ENCODE data around the gene RALGDS. TPM values are rescaled to one million over a fixed set of nuclear protein-coding genes. Genes with fewer than 3 reads are reported as not detected.
A peak's percentile ranks its signal among the peaks of the same experiment; 100 is the strongest.

The RALGDS gene
- total and polyA plus RNA-seq, 9 of the 15 experiments (the other 6 are each of a cell fraction or from before 2014, with no cell fraction given): 0.75 to 43.3 (median 27.1) TPM

DNA sequence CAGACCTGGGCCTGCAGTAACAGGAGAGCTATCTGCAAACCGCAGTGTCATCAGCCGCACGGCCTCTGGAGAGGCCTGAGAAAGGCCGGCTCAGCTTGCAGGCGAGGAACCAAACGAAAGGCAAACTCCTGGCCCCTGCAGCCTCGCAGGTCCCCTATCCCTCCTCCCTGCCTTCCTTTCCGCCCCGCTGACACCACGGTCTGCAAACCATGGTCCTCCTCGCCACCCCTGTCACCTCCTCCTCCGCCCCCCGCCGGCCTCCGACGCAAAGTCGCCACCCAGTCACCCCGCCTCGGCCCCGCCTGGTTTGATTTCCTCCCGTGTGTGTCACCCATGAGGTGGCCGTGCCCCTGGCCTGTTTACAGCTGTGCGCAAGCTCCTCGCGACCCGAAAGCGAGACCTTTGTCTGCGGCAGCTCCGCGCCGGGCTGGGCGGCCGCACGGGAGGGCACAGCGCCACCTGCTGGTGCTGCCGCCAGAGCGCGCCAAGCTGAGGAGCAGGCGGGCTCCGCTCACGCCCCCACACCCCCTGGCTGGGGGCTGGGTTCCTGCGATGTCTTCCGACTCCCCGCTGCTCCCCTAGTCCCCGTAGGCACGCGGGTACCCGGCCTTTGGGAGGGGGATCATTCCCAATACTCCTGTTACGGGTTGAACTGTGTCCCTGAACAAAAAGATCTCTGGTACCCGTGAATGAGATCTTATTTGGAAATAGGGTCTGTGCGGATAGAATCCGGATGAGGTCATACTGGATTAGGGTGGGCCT, 23.3 kb upstream of the RALGDS start (continued):
- TF ChIP-seq, protein P1, sequence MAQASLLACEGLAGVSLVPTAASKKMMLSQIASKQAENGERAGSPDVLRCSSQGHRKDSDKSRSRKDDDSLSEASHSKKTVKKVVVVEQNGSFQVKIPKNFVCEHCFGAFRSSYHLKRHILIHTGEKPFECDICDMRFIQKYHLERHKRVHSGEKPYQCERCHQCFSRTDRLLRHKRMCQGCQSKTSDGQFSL (CRISPR knock-in tag; IDR thresholded peaks at IDR 0.05): peak; percentile 78; the same call in 1 of the 2 replicates
- TF ChIP-seq, protein P1 (tag; IDR thresholded peaks at IDR 0.05): no peak
- TF ChIP-seq ERF (CRISPR knock-in tag; IDR thresholded peaks at IDR 0.05) (peak; percentile 73; the same call in 1 of the 2 replicates), CBFA2T2 (conservative IDR thresholded peaks at IDR 0.05) (no peak), RBM15 (IDR thresholded peaks at IDR 0.05; ENCODE audit: insufficient read depth, low read length) (no peak), ZNF696 (CRISPR knock-in tag; conservative IDR thresholded peaks at IDR 0.05) (no peak), TAF9B (IDR thresholded peaks at IDR 0.05; ENCODE audit: partially characterized antibody) (no peak), RAD51 (IDR thresholded peaks at IDR 0.05; ENCODE audit: borderline replicate concordance, low read depth) (no peak; the same call in 1 of the 2 replicates), GATAD2A (IDR thresholded peaks at IDR 0.05) (no peak), ZEB2 (IDR thresholded peaks at IDR 0.05) (0 out of 2 replicates have a peak, but pooled peaks have one; percentile 72), ATF7 (IDR thresholded peaks at IDR 0.05) (peak; percentile 64), NELFE (IDR thresholded peaks at IDR 0.05; ENCODE audit: insufficient read depth, insufficient read length) (no peak), CCAR2 (IDR thresholded peaks at IDR 0.05; ENCODE audit: low read depth, low read length) (no peak), CREM (IDR thresholded peaks at IDR 0.05; ENCODE audit: low read depth) (peak; percentile 28; the same call in 1 of the 2 replicates), MYC (IDR thresholded peaks at IDR 0.05; ENCODE audit: low read depth, low read length) (peak; percentile 35; the same call in 1 of the 2 replicates), MYC (CRISPR knock-in tag; IDR thresholded peaks at IDR 0.05; ENCODE audit: borderline replicate concordance, low read depth) (no peak), ZNF778 (CRISPR knock-in tag; IDR thresholded peaks at IDR 0.05) (no peak), HNRNPLL (IDR thresholded peaks at IDR 0.05; ENCODE audit: low read depth, low read length, poor library complexity, severe bottlenecking) (no peak), MAFG (tag; conservative IDR thresholded peaks at IDR 0.05) (peak; percentile 53), SIN3B (IDR thresholded peaks at IDR 0.05; ENCODE audit: low read depth) (0 out of 2 replicates have a peak, but pooled peaks have one; percentile 25), THRAP3 (IDR thresholded peaks at IDR 0.05; ENCODE audit: borderline replicate concordance) (no peak), NR1H2 (CRISPR knock-in tag; IDR thresholded peaks at IDR 0.05) (no peak)
- TF ChIP-seq, protein P2, sequence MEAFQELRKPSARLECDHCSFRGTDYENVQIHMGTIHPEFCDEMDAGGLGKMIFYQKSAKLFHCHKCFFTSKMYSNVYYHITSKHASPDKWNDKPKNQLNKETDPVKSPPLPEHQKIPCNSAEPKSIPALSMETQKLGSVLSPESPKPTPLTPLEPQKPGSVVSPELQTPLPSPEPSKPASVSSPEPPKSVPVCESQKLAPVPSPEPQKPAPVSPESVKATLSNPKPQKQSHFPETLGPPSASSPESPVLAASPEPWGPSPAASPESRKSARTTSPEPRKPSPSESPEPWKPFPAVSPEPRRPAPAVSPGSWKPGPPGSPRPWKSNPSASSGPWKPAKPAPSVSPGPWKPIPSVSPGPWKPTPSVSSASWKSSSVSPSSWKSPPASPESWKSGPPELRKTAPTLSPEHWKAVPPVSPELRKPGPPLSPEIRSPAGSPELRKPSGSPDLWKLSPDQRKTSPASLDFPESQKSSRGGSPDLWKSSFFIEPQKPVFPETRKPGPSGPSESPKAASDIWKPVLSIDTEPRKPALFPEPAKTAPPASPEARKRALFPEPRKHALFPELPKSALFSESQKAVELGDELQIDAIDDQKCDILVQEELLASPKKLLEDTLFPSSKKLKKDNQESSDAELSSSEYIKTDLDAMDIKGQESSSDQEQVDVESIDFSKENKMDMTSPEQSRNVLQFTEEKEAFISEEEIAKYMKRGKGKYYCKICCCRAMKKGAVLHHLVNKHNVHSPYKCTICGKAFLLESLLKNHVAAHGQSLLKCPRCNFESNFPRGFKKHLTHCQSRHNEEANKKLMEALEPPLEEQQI (IDR thresholded peaks at IDR 0.05): no peak
- TF ChIP-seq, protein P3, sequence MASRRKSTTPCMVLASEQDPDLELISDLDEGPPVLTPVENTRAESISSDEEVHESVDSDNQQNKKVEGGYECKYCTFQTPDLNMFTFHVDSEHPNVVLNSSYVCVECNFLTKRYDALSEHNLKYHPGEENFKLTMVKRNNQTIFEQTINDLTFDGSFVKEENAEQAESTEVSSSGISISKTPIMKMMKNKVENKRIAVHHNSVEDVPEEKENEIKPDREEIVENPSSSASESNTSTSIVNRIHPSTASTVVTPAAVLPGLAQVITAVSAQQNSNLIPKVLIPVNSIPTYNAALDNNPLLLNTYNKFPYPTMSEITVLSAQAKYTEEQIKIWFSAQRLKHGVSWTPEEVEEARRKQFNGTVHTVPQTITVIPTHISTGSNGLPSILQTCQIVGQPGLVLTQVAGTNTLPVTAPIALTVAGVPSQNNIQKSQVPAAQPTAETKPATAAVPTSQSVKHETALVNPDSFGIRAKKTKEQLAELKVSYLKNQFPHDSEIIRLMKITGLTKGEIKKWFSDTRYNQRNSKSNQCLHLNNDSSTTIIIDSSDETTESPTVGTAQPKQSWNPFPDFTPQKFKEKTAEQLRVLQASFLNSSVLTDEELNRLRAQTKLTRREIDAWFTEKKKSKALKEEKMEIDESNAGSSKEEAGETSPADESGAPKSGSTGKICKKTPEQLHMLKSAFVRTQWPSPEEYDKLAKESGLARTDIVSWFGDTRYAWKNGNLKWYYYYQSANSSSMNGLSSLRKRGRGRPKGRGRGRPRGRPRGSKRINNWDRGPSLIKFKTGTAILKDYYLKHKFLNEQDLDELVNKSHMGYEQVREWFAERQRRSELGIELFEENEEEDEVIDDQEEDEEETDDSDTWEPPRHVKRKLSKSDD (conservative IDR thresholded peaks at IDR 0.05; ENCODE audit: low read length): no peak
